Astrocyte of the hippocampus (primary cell): Measurements from ENCODE around the gene PLEKHG5.

Source experiments
- DNase-seq: peaks from one replicate; pipeline ENCODE4 v3.0.0; 2011; ENCODE audit warnings: low read depth, low spot score

PLEKHG5 gene

GRCh38 chr1:6424619-6425593 is 66.6 kb downstream of the PLEKHG5 start, which contains the start of gene ESPN:
ESPN (plus strand) TSS chr1:6424776; CDS start chr1:6424956, 180 bp downstream.
- DNase-seq, result no peak

DNA sequence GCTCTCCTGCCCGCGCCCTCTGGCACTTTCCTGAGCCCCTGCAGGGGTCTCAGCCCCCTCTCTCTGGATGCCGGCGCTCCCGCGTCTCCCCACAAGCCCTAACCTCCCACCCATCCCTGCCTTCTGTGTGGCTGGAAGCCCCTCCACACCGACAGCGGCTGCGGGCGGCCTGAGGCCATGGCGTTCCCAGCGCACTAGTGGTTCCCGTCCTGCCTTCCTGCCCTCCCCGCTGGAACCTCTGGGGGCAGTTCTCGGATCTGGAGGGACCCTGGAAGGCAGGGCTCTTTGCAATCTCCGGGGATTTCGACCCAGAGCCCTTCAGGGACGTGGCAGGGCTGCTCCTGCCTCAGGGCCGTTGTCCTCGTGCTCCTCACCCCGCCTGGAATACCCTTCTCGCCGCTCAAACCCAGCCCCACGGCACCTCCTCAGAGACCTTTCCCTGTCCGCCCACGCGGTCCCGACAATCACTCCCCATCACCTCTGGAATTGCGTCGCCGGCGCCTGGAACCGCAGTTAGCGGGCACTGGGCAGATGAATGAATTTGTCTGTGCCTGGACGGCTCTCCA is 67.4 kb downstream of the PLEKHG5 start:
- DNase-seq, result no peak

GRCh38 chr1:6423321-6423999 is 68.0 kb downstream of the PLEKHG5 start:
- DNase-seq, result peak; percentile 89

GRCh38 chr1:6421266-6421665 is 70.2 kb downstream of the PLEKHG5 start:
- no peak for DNase-seq

GRCh38 chr1:6420454-6421042 is 70.9 kb downstream of the PLEKHG5 start:
- DNase-seq, result peak; percentile 23

- DNase-seq, result peak; percentile 43
These were observed 71.5 kb downstream of the PLEKHG5 start, which contains the start of gene HES2 for GRCh38 chr1:6419804-6420453. HES2 (minus strand) TSS chr1:6419919; CDS start chr1:6419820, 99 bp downstream.

DNA sequence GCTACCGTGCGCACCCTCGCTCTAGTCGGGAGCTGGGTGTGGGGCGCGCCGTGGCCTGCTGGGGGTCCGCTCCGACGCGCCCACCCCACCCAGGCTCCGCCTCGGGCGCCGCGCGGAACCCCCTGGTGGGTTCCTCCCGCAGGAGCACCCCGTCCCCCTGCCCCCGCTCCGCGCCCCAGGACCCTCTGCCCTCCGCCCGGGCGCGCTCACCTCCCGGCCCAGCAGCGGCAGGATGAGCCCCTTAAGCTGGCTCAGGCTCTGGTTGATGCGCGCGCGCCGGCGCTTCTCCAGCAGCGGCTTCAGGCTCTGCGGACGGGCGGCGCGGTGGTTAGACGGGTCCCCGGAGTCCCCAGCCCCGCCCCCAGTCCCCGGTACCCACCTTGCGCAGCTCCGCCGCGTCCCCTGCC is 72.1 kb downstream of the PLEKHG5 start:
- no peak for DNase-seq

- DNase-seq, result peak; percentile 20
These were observed 72.6 kb downstream of the PLEKHG5 start for GRCh38 chr1:6418668-6419396.

- no peak for DNase-seq
These were observed 73.4 kb downstream of the PLEKHG5 start for GRCh38 chr1:6417961-6418667.
